HG03060 (cell line): ENCODE data around the gene KLHL1.

Experiments used
- ATAC-seq: cut with Tn5 transposase; IDR thresholded peaks from one replicate; pipeline ENCODE4 v1.9.1; 2021; ENCODE audit warnings: low read depth, moderate number of reproducible peaks; ENCODE audit not compliant: unreplicated experiment

KLHL1 gene

GRCh38 chr13:69704311-69704710, 403.9 kb downstream of the KLHL1 start:
- no peak for ATAC-seq

DNA sequence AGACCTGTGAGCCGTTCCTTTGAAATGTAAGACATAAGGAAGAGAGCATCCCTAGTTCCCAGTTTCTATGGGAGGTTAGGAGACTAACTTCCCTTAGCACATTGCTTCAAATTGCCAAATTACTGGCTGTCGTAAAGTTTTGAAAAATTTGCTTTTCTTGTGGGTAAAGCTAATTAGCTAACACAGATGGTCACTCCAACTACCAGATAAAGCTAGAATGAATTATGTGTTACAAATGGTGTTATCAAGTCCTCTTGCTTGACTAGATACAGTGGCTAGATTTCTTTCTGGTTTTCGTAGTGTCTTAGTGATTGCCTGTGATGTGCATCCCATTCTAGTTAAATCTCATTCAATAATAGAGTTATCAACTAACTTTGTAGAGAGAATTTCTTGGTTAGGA, 417.3 kb downstream of the KLHL1 start:
- ATAC-seq, result no peak

- ATAC-seq, result peak; percentile 46
Measured at GRCh38 chr13:69683921-69684686, 424.1 kb downstream of the KLHL1 start.

DNA sequence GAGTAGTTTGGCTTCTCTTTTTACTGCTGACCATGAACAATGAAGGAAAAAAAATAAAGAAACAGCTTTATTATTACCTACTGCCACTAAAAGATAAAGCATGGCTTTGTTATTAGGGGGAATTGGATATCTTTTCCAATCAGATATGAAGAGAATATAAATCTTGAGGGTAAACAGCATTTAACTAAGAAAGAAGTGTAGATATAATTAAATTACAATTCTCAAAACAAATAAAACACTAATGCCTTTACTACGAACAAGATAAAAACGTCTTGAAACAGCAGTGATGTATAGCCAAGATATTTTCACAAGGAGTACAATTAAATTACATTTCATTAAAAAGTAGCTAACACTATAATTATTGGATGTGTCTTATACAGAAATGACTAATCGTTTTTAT, 426.5 kb downstream of the KLHL1 start:
- no peak for ATAC-seq

GRCh38 chr13:69677343-69677742, 430.9 kb downstream of the KLHL1 start:
- ATAC-seq, result no peak

- ATAC-seq, result no peak
Measured at GRCh38 chr13:69676286-69676685, 432.0 kb downstream of the KLHL1 start.

DNA sequence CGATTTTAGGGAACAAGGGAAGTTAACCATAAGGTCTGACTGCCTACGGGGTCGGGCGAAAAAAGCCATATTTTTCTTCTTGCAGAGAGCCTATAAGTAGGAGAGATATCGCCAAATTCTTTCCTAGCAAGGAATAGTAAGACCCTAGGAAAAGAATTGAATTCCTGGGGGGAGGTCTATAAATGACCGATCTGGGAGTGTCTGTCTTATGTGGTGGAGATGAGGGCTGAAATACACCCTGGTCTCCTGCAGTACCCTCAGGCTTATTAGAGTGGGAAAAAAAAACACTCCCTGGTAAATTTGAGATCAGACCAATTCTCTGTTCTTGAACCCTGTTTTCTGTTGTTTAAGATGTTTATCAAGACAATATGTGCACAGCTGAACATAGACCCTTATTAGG, 448.1 kb downstream of the KLHL1 start:
- ATAC-seq, result no peak

DNA sequence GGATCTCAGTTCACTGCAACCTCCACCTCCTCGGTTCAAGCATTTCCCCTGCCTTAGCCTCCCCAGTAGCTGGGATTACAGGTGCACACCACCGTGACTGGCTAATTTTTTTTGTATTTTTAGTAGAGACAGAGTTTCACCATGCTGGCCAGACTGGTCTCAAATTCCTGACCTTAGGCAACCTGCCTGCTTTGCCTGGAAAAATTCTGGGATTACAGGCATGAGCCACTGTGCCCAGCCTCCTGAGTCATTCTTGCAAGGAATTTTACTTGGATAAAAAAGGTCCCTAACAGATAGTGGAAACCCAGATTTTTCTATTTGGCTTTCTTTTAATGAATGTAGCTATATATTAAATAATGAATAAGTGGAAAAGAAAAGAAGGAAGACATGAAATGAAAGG, 450.6 kb downstream of the KLHL1 start:
- ATAC-seq, result no peak

DNA sequence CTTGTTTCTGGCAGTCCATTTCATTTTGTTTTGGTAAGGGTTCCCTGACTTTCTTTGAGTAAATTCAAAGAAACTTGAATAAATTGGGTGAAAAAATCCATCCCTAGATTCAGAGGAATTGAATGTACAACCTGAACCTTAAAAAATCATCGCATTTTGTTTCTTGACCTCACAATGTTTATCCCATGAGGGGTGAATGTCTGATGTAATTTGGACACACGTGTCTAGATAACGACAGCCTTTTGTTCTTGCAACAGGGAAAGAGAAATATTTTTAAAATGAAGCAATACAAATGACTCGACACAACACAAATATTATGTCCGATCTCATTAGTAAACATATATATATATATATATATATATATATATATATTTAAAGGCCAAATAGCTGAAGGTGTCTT, 453.9 kb downstream of the KLHL1 start:
- ATAC-seq, result no peak
